ENCODE data around the gene CLPTM1L.

The CLPTM1L gene

DNA sequence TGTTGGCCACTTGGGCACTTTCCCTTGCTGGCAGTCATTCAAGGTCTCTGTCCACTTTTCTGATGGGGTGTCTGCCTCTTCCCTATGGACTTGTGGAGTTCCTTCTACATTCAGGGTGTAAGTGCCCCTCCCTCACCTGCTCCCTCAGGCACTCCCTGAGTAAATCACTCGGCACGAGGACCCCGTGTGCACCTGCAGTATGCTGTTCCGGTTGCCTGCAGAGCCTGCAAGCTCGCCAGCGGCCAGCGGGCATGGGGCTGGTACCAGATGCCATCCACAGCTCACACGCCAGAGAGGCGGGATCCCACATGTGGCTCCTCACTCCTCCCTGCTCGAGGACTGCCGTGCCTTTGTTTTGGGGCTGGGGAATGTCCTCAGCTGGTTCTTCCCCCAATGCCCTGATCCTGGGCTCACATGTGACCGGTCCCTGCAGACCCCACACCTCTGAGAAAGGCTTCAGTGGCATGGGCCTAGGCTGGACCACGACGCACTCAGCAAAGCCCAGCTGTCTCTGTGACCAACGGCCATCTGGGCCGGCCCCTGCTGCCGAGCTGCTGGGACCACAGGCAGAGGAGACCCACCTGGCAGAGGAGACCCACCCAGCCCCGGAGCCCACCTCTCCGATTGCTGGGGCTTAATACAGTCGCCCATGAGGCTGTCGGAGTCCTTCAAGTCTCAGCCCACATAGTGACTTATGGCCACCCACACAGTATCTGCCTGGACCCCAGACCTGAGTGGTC lies 46.1 kb upstream of the CLPTM1L start:
- no peak overlapping the region for H3K4me3 ChIP-seq (ENCODE audit: low read depth, low read length)
- TF ChIP-seq, protein P1, sequence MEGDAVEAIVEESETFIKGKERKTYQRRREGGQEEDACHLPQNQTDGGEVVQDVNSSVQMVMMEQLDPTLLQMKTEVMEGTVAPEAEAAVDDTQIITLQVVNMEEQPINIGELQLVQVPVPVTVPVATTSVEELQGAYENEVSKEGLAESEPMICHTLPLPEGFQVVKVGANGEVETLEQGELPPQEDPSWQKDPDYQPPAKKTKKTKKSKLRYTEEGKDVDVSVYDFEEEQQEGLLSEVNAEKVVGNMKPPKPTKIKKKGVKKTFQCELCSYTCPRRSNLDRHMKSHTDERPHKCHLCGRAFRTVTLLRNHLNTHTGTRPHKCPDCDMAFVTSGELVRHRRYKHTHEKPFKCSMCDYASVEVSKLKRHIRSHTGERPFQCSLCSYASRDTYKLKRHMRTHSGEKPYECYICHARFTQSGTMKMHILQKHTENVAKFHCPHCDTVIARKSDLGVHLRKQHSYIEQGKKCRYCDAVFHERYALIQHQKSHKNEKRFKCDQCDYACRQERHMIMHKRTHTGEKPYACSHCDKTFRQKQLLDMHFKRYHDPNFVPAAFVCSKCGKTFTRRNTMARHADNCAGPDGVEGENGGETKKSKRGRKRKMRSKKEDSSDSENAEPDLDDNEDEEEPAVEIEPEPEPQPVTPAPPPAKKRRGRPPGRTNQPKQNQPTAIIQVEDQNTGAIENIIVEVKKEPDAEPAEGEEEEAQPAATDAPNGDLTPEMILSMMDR (IDR thresholded peaks at IDR 0.05; ENCODE audit: low read depth, low read length, missing control alignments): no peak
- DNase-seq (ENCODE audit: low read depth): no peak

DNA sequence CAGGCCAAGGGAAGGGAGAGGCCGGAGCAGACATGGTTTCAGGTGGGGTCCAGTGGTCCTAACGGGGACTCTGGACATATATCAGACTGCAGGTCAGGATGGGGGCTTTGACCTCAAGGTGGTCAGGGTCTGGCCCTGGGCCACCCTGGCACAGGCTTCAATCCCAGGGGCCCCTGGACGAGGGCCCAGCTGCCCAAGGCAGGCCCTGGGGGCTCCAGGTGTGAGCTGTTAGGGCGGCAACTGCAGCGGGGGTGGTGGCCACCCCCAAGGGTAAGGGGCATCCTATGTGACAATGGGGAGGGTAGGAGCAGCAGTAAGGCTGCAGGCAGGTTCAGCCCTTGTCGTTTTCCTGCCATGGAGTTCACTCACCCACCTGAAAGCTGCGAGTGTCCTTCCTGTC lies 45.4 kb upstream of the CLPTM1L start:
- DNase-seq (ENCODE audit: low read depth): no peak
- no peak overlapping the region for H3K4me3 ChIP-seq (ENCODE audit: low read depth, low read length)
- TF ChIP-seq, protein P1 (IDR thresholded peaks at IDR 0.05; ENCODE audit: low read depth, low read length, missing control alignments): no peak

DNA sequence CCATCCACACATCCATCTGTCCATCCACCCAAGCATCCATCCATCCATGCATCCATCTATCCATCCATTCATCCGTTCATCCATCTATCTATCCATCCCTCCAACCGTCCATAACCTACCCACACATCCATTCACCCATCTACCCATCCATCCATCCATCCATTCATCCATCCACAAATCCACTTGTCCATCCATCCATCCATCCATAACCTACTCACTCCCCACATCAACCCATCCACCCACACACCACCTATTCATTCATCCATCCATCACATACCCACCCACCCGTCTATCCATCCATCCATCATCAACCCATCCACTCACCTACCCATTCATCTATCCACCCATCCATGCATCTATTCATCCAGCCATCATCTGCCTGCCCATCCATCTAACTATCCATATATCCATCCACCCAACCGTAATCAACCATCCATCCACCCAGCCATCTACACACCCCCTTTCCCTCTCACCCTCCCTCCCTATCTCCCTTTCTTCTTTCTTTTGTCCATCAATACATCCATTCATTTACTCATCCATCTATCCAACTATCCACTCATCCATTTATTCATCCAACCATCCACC lies 43.6 kb upstream of the CLPTM1L start:
- no peak for DNase-seq (ENCODE audit: low read depth)
- TF ChIP-seq, protein P1 (IDR thresholded peaks at IDR 0.05; ENCODE audit: low read depth, low read length, missing control alignments): no peak
- no peak overlapping the region for H3K4me3 ChIP-seq (ENCODE audit: low read depth, low read length)

DNA sequence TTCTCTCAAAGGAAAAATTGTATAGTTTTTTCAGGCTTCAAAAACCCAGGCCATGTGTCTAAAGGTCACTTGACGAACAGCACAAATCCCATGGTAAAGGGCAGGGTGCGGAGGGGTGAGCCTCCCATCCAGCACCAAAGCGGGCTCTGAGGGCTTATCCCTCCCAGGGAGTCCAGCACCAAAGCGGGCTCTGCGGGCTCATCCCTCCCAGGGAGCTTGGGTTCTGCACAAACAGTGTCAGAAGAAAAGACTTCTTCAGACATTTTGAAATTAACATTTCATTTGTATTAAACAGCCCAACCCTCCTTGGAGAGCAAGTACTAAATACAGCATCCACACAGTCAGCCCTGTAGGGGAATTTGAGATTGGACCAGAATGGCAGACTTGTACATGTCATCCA lies 43.0 kb upstream of the CLPTM1L start:
- no peak for DNase-seq (ENCODE audit: low read depth)
- no peak overlapping the region for H3K4me3 ChIP-seq (ENCODE audit: low read depth, low read length)
- TF ChIP-seq, protein P1 (IDR thresholded peaks at IDR 0.05; ENCODE audit: low read depth, low read length, missing control alignments): no peak

DNA sequence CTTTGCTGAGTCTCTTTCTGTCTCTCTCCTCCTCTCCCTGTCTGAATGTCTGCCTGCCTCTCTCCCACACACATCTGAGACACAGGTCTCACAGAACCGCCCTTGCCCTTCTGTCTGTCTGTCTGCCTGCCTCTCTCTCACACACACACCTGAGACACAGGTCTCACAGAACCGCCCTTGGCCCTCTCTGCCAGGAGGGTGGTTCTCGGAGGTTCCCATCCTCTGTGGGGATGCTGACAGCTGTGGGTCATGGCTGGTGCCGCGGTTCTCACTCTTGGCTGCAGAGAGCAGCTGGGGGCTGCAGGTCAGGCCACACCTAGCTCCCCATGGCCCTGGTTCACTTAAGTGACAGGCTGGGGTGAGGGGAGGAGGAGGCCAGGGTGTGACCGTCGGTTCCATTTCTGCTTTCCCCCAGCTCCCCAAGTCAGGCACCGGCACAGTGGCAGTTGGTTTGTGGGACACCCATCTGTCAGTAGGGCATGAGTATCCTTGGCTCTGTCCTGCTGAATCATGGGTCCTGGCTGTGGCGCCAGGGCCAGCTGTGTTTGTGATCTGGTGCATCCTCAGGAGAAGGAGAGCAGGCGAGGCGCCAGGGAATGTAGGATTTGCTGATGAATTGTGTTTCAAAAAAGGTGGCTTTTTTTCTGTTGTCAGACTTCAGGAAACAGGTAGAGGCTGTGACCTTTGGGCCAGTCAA lies 42.3 kb upstream of the CLPTM1L start:
- TF ChIP-seq, protein P1 (IDR thresholded peaks at IDR 0.05; ENCODE audit: low read depth, low read length, missing control alignments): no peak
- no peak overlapping the region for H3K4me3 ChIP-seq (ENCODE audit: low read depth, low read length)
- DNase-seq (ENCODE audit: low read depth): no peak

DNA sequence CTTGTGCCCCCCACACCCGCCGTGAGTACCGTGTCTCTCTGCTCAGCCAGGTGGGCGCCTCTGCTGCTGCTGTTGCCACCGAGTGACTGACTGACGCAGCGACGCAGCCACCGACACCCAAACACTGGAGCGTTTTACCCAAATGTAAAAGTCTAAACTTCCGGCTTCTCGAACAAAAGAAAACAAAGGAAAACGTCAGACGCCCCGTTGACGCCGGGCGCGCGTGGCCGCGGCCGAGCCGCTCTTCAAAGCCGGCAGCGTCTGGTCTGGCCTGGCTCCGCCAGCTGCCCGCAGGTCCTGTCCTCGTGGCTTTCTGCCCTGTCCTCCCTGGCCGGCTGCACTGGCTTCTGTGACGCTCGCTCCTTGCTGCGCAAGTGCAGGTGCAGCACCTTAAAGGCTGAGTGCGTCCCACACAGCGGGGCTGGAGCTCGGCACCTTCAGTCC lies 41.4 kb upstream of the CLPTM1L start:
- TF ChIP-seq, protein P1 (IDR thresholded peaks at IDR 0.05; ENCODE audit: low read depth, low read length, missing control alignments): no peak
- no peak for DNase-seq (ENCODE audit: low read depth)

More for the DNA sequence above, 41.4 kb upstream of the CLPTM1L start:
- H3K4me3 ChIP-seq (ENCODE audit: low read depth, low read length): peak overlapping the region; percentile 49

Measured in GM12864 (cell line).